Vagina (tissue), 2 donors: ENCODE measurements around the gene G3BP1.

Source experiments
- CTCF ChIP-seq, 3 experiments: fragments of 450-650 bp in 2 of 3; fragments of 200-600 bp in 1 of 3; sonication (generic) in 1 of 3; IDR thresholded peaks; one replicate each; pipeline ENCODE4 v1.5.1; 2017 to 2019; ENCODE audit warnings: antibody characterized with exemption in 3 of 3, mild to moderate bottlenecking in 2 of 3, moderate library complexity in 2 of 3
- POLR2A ChIP-seq, 2 donors: fragments of 450-650 bp; IDR thresholded peaks; one replicate each; pipeline ENCODE4 v1.6.1; 2017; ENCODE audit warnings: antibody characterized with exemption in 2 of 2, mild to moderate bottlenecking in 2 of 2, moderate library complexity in 2 of 2
- POLR2AphosphoS5 ChIP-seq, 2 donors: sonication (generic); formaldehyde crosslinking; IDR thresholded peaks; one replicate each; pipeline ENCODE4 v1.9.0; 2017; ENCODE audit warnings: antibody characterized with exemption in 2 of 2, mild to moderate bottlenecking in 2 of 2, low read depth in 1 of 2; ENCODE audit not compliant: insufficient read depth in 1 of 2

- no peak for TF ChIP-seq POLR2A (IDR thresholded peaks at IDR 0.05)
- TF ChIP-seq CTCF (IDR thresholded peaks at IDR 0.05): no peak
- TF ChIP-seq POLR2AphosphoS5 (IDR thresholded peaks at IDR 0.05; ENCODE audit: insufficient read depth in 1 of 2, low read depth in 1 of 2): no peak
Measured at GRCh38 chr5:151766975-151767374, 4.8 kb upstream of the G3BP1 start.
